Pancreas (tissue), 10 donors: Measurements from ENCODE around the gene SLC16A13. TPM values are rescaled to one million over a fixed set of nuclear protein-coding genes. Genes with fewer than 3 reads are reported as not detected.

Experiments
- ATAC-seq, 4 donors: fragments of 200-7000 bp; cut with Tn5 transposase; one replicate each; pipeline versions ENCODE4 v1.8.0 to v1.9.1; 2020; ENCODE audit warnings: mild to moderate bottlenecking in 4 of 4, moderate library complexity in 4 of 4
- DNase-seq, 6 donors: peaks; one replicate each; pipeline ENCODE4 v3.0.0-alpha.2; 2020
- FAIRE-seq: peaks from 2 replicates; lab custom pipeline; 2012; peaks lifted over from hg19 to GRCh38; lab: Jason Lieb, UNC
- H3K27ac ChIP-seq, 4 donors: fragments of 200-600 bp; sonication (generic); 1 replicate in 3 of 4; 2 replicates in 1 of 4; pipeline versions ENCODE4 v1.5.0 to v1.8.0; 2020
- H3K27me3 ChIP-seq, 4 donors: fragments of 200-600 bp; one replicate each; pipeline ENCODE4 v1.8.0; 2021
- H3K36me3 ChIP-seq, 3 donors: fragments of 200-600 bp; sonication (generic) in 1 of 3; one replicate each; pipeline versions ENCODE4 v1.5.0 to v1.8.0; 2020 to 2021
- H3K4me1 ChIP-seq, 3 donors: fragments of 200-600 bp; one replicate each; pipeline ENCODE4 v1.8.0; 2021
- H3K4me3 ChIP-seq, 4 donors: fragments of 200-600 bp; sonication (generic) in 2 of 4; one replicate each; pipeline versions ENCODE4 v1.5.0 to v1.8.0; 2020 to 2021
- H3K9me3 ChIP-seq, 4 donors: fragments of 200-600 bp; one replicate each; pipeline ENCODE4 v1.8.0; 2021
- WGBS, 2 donors: extraction: QIAGEN DNeasy Blood & Tissue Kit; methylation state at CpG; one replicate each; pipeline ENCODE4 v1.1.7; 2013; 5-methylcytosine and 5-hydroxymethylcytosine counted together
- intact Hi-C, 3 donors: fragments of 100-400 bp; cut with DNase I; formaldehyde crosslinking; loops; one replicate each; pipeline versions ENCODE4 v1.11.1 to v1.14.2; 2022
- polyA plus RNA-seq, 2 donors: library from polyadenylated mRNA; stranded (reverse); fragments of 200-250 nt; gene quantifications; one replicate each; pipeline ENCODE4 v1.2.3, GENCODE V29; 2013
- total RNA-seq, 6 donors: library from RNA; stranded (reverse); fragmentation: NEBNext Ultra II Directional in 4 of 6; extraction: Animal tissue kit (Norgen Biotek cat#: 25700) in 4 of 6; gene quantifications; one replicate each; pipeline versions ENCODE4 v1.2.1 to v1.2.4, GENCODE V29; 2021 to 2023
- TF ChIP-seq, protein P1 (sequence below), 4 donors: fragments of 200-600 bp; sonication (generic) in 3 of 4; IDR thresholded peaks; one replicate each; pipeline versions ENCODE4 v1.5.0 to v1.8.0; 2021; ENCODE audit warnings: antibody characterized with exemption in 4 of 4
- donor health status: healthy with polysubstance abuse.
- donor health status: DM: no; HTN: no; CAD: no; lungs with moderate emphysema.
- donor health status: DM: no; HTN: no; CAD: no.
- donor health status: control.
- donor health status: control.
- donor health status: Bipolar disorder and iron deficiency.
- donor health status: DM: yes; HTN: yes; CAD: no.
- donor health status: DM: no; HTN: no; CAD: no.
- donor health status: DM: no; HTN: no; CAD: no.
- donor health status: DM: yes; HTN: yes; CAD: no.

Gene SLC16A13
- total and polyA plus RNA-seq, 8 donors = 0.74 to 3.0 (median 1.4) TPM

GRCh38 chr17:7079581-7080455 lies 44.0 kb downstream of the SLC16A13 start, which contains the start of gene CLEC10A:
Gene CLEC10A (minus strand): TSS chr17:7080251. CDS start chr17:7078812, 1,439 bp downstream.
- H3K4me3 ChIP-seq = no peak within 1 kb of the TSS
- ATAC-seq (peak in 3 of 4 donors; percentile 8 to 67 (median 46)), FAIRE-seq (no peak), DNase-seq (peak in 1 of 6 donors; percentile 13)
- H3K9me3 ChIP-seq = no peaks in the 10 kb centered on the region
- H3K4me1 ChIP-seq = no peaks in the 10 kb centered on the region
- H3K36me3 ChIP-seq = no peaks in the 10 kb centered on the region
- TF ChIP-seq, protein P1, sequence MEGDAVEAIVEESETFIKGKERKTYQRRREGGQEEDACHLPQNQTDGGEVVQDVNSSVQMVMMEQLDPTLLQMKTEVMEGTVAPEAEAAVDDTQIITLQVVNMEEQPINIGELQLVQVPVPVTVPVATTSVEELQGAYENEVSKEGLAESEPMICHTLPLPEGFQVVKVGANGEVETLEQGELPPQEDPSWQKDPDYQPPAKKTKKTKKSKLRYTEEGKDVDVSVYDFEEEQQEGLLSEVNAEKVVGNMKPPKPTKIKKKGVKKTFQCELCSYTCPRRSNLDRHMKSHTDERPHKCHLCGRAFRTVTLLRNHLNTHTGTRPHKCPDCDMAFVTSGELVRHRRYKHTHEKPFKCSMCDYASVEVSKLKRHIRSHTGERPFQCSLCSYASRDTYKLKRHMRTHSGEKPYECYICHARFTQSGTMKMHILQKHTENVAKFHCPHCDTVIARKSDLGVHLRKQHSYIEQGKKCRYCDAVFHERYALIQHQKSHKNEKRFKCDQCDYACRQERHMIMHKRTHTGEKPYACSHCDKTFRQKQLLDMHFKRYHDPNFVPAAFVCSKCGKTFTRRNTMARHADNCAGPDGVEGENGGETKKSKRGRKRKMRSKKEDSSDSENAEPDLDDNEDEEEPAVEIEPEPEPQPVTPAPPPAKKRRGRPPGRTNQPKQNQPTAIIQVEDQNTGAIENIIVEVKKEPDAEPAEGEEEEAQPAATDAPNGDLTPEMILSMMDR (IDR thresholded peaks at IDR 0.05) = no peak
- H3K27ac ChIP-seq = no peak within 1 kb of the TSS
- H3K27me3 ChIP-seq = no peaks in the 10 kb centered on the region
- WGBS, 2 donors = 64 to 78% methylated on average over 15 of the region's 15 CpGs
- intact Hi-C loops = no loop called here

DNA sequence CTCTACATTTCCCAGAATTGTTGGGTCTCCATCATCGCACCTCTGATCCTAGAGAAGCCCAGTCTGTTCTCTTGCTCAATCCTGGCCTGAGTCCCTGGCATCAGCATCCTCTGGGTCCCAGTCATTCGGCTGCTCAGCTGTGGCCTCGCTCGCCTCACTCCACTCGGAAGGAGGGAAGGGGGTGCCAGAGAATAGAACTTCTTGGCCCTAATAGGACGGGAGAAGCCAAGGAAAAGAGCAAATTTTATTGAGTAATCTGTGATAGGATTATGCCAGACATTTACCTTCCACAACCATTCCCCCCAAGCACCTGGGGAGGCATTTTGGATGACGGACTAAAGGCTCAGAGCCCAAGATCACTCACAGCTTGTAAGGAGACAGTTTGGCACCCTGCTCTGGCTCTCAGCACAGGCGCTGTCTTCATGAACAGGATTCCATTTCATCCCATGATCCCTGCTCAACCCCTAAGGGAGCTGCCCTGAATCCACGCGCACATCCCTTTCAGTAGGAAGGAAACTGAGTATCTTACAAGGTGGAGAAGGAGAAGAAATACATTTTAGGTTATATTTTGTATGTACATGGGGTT lies 44.7 kb downstream of the SLC16A13 start:
- no peaks in the 10 kb centered on the region for H3K9me3 ChIP-seq
- intact Hi-C loops = no loop called here
- H3K4me3 ChIP-seq = no peak overlapping the region
- H3K27me3 ChIP-seq = no peaks in the 10 kb centered on the region
- no peak for FAIRE-seq
- peak in 1 of 6 donors; percentile 19 for DNase-seq
- TF ChIP-seq, protein P1 (IDR thresholded peaks at IDR 0.05) = no peak
- ATAC-seq = peak in 3 of 4 donors; percentile 18 to 58 (median 22)
- WGBS, 2 donors = 64 to 70% methylated on average over 10 of the region's 10 CpGs
- H3K27ac ChIP-seq = no peak overlapping the region
- no peaks in the 10 kb centered on the region for H3K4me1 ChIP-seq
- H3K36me3 ChIP-seq = no peaks in the 10 kb centered on the region

GRCh38 chr17:7081341-7082062 lies 45.7 kb downstream of the SLC16A13 start:
- no peak for FAIRE-seq
- TF ChIP-seq, protein P1 (IDR thresholded peaks at IDR 0.05) = no peak
- Histone ChIP-seq H3K27me3 (no peaks in the 10 kb centered on the region), H3K27ac (no peak overlapping the region), H3K4me1 (no peaks in the 10 kb centered on the region), H3K9me3 (no peaks in the 10 kb centered on the region), H3K36me3 (no peaks in the 10 kb centered on the region), H3K4me3 (no peak overlapping the region)
- DNase-seq = peak in 1 of 6 donors; percentile 19
- WGBS, 2 donors = 69 to 81% methylated on average over 16 of the region's 16 CpGs
- intact Hi-C loops = no loop called here
- ATAC-seq = no peak

- no peaks in the 10 kb centered on the region for H3K27me3 ChIP-seq
- H3K36me3 ChIP-seq = no peaks in the 10 kb centered on the region
- ATAC-seq (no peak), FAIRE-seq (no peak), DNase-seq (no peak)
- TF ChIP-seq, protein P1 (IDR thresholded peaks at IDR 0.05) = no peak
- H3K27ac ChIP-seq = no peak overlapping the region
- H3K4me3 ChIP-seq = no peak overlapping the region
- 65 to 81% methylated on average over 4 of the region's 4 CpGs for WGBS, 2 donors
- intact Hi-C loops = no loop called here
- H3K9me3 ChIP-seq = no peaks in the 10 kb centered on the region
- H3K4me1 ChIP-seq = no peaks in the 10 kb centered on the region
Observed at GRCh38 chr17:7083592-7083991, 47.8 kb downstream of the SLC16A13 start.
